Osteocyte (in vitro differentiated cells): ENCODE results near the gene PEPD. TPM values are rescaled to one million over a fixed set of nuclear protein-coding genes. Genes with fewer than 3 reads are reported as not detected.
A peak's percentile ranks its signal among the peaks of the same experiment; 100 is the strongest.

Experiments
- DNase-seq: peaks from one replicate; pipeline ENCODE4 v3.0.0; 2021; ENCODE audit warnings: mixed read lengths; ENCODE audit not compliant: unreplicated experiment; ENCODE audit errors: extremely low spot score
- H3K27ac Mint-ChIP-seq: one replicate; pipeline ENCODE4 v1.8.0; 2021; ENCODE audit warnings: mild to moderate bottlenecking, mixed read lengths; ENCODE audit not compliant: unreplicated experiment
- H3K27me3 Mint-ChIP-seq: one replicate; pipeline ENCODE4 v1.8.0; 2021; ENCODE audit warnings: mixed read lengths; ENCODE audit not compliant: unreplicated experiment
- H3K36me3 Mint-ChIP-seq: one replicate; pipeline ENCODE4 v1.8.0; 2021; ENCODE audit warnings: mixed read lengths; ENCODE audit not compliant: unreplicated experiment
- H3K4me1 Mint-ChIP-seq: one replicate; pipeline ENCODE4 v1.8.0; 2021; ENCODE audit warnings: mixed read lengths; ENCODE audit not compliant: unreplicated experiment
- H3K4me3 Mint-ChIP-seq: one replicate; pipeline ENCODE4 v1.8.0; 2021; ENCODE audit warnings: mild to moderate bottlenecking, moderate library complexity, mixed read lengths; ENCODE audit not compliant: unreplicated experiment
- H3K9me3 Mint-ChIP-seq: one replicate; pipeline ENCODE4 v1.8.0; 2021; ENCODE audit warnings: mixed read lengths; ENCODE audit not compliant: unreplicated experiment
- total RNA-seq: library from RNA; stranded (reverse); gene quantifications from 2 replicates; pipeline ENCODE4 v1.2.1, GENCODE V29; 2021
- TF ChIP-seq, protein P1 (sequence below): fragments of 200-600 bp; sonication (generic); IDR thresholded peaks from 2 replicates; pipeline ENCODE4 v1.5.0; 2021; ENCODE audit warnings: antibody characterized with exemption, mild to moderate bottlenecking, moderate library complexity

PEPD gene
- total RNA-seq, 1 donor from 2014 or later = 106 TPM

DNA sequence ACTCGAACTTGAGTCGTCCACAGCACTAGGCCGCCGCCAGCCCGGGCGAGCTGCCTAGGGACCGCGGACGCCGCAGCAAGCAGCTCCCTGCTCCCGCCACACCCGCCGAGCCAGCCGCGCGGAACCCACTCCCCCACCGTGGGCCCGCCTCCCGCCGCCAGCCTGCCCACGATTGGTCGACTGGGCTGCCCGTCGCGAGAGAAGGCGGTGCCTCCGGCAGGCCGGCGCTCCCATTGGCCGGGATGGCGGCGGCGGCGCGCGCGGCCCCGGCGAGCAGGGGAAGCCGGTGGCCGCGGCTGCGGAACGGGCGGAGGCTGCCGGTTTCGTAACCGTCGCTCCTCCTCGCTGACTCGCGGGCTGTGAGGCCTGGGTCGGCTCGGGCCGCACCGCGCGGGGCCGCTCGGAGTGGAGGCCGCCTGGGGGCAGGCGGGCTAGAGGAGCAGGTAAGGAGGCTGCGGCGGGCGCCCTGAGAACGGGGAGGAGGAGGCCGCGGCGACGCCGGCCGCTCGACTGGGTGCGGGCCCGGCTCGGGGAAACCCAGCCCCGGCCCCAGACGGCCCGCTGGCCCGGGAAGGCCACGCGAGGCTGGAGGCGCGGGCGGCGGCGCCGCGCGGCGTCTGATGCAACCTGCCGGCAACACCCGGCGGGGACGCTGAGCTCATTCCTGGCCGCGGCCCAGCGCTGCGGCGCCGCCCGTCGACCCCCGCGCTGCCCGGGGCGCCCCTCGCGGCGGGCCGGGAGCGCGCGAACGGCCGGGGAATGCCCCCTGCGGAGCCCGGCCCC, 147.9 kb downstream of the PEPD start, which contains the start of gene CEBPG:
Gene CEBPG (plus strand): TSS at position 257 of the 783 bp plus-strand sequence. CDS start 5,531 bp downstream, outside the sequence.
- no peaks in the 10 kb centered on the region for H3K9me3 Mint-ChIP-seq
- peaks cover 49% of the 10 kb centered on the region for H3K4me1 Mint-ChIP-seq
- H3K36me3 Mint-ChIP-seq = peaks cover 3% of the 10 kb centered on the region
- TF ChIP-seq, protein P1, sequence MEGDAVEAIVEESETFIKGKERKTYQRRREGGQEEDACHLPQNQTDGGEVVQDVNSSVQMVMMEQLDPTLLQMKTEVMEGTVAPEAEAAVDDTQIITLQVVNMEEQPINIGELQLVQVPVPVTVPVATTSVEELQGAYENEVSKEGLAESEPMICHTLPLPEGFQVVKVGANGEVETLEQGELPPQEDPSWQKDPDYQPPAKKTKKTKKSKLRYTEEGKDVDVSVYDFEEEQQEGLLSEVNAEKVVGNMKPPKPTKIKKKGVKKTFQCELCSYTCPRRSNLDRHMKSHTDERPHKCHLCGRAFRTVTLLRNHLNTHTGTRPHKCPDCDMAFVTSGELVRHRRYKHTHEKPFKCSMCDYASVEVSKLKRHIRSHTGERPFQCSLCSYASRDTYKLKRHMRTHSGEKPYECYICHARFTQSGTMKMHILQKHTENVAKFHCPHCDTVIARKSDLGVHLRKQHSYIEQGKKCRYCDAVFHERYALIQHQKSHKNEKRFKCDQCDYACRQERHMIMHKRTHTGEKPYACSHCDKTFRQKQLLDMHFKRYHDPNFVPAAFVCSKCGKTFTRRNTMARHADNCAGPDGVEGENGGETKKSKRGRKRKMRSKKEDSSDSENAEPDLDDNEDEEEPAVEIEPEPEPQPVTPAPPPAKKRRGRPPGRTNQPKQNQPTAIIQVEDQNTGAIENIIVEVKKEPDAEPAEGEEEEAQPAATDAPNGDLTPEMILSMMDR = no peak
- peak; percentile 99 for DNase-seq
- H3K27me3 Mint-ChIP-seq = peaks cover 2% of the 10 kb centered on the region
- H3K27ac Mint-ChIP-seq = peak within 1 kb of the TSS; percentile 95
- H3K4me3 Mint-ChIP-seq = peak within 1 kb of the TSS; percentile 92

DNA sequence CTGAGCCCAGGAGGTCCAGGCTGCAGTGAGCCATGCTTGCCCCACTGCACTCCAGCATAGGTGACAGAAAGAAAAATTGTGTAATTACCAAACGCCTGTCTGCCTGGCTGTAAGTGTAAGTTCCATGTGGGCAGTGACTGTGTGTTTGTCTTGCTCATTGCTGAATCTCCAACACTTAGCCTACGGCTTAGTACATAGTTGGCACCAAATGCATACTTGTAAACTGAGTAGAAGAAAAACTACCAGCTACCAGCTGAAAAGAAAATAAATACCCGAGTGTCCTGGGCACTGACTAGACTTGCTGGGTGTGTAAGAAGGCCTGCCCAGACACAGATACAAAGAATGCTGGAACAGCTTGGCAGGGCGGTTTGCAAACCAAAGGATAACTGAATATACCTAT, 150.8 kb downstream of the PEPD start:
- H3K9me3 Mint-ChIP-seq = no peaks in the 10 kb centered on the region
- peaks cover 20% of the 10 kb centered on the region for H3K4me1 Mint-ChIP-seq
- H3K27me3 Mint-ChIP-seq = peaks cover 16% of the 10 kb centered on the region
- H3K27ac Mint-ChIP-seq = no peak overlapping the region
- peaks cover under 1% of the 10 kb centered on the region for H3K36me3 Mint-ChIP-seq
- TF ChIP-seq, protein P1 = no peak
- DNase-seq = no peak
- H3K4me3 Mint-ChIP-seq = no peak overlapping the region

DNA sequence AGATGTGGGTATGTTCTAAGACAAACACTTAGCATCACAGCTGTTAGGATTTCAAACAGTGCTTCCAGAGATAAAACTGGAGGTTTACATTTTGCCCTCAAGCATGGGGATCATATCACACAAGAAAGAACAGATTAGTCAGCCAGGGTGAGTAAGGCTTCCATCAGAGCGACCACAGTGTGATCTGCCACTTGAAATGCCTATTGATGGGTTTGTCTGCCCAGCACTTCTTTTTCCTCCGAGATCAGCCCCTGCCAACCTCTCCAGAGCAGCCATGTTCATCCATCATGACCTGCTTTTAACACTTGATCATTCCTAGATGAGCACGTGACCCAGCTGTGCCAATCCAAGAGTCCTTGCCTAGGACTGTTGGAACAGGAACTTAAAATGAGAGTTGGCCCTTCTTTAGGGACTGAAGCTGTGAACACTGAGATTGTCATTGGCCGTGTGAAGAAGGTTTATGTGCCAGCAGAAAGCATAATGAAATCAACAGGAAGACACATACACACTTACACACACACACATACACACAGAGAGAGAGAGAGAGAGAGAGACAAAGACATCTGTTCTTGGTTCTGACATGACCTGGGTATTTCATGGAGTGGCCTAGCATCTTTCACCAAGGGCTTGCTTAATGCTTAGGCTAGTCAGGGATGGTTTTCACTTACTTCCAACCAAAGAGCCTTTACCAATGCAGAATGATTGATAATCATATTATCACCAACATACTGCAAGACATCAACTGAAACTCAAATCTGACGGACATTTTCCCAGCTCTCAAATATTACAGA, 153.3 kb downstream of the PEPD start:
- TF ChIP-seq, protein P1 = no peak
- no peak overlapping the region for H3K4me3 Mint-ChIP-seq
- no peaks in the 10 kb centered on the region for H3K36me3 Mint-ChIP-seq
- no peak for DNase-seq
- no peak overlapping the region for H3K27ac Mint-ChIP-seq
- peaks cover 5% of the 10 kb centered on the region for H3K4me1 Mint-ChIP-seq
- peaks cover 30% of the 10 kb centered on the region for H3K27me3 Mint-ChIP-seq
- no peaks in the 10 kb centered on the region for H3K9me3 Mint-ChIP-seq

DNA sequence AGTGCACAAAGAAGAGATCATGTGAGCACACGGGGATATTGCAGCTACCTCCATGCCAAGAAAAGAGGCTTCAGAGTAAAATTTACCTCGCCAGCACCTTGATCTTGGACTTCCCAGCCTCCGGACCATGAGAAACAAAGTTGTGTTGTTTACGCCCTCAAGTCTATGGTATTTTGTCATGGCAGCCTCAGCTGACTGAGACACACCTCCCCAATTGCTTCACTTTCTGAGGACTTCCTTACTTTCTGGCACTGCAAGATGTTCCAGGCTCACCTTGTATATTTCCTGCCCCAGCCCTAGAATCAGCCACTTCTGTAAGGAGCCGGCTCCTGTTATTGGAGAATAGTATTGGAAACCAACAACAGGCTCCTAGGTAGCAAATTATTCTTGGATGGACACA, 154.7 kb downstream of the PEPD start:
- Mint-ChIP-seq H3K4me1 (no peaks in the 10 kb centered on the region), H3K9me3 (no peaks in the 10 kb centered on the region), H3K4me3 (no peak overlapping the region), H3K36me3 (no peaks in the 10 kb centered on the region), H3K27ac (no peak overlapping the region), H3K27me3 (peaks cover 36% of the 10 kb centered on the region)
- DNase-seq = no peak
- TF ChIP-seq, protein P1 = no peak

DNA sequence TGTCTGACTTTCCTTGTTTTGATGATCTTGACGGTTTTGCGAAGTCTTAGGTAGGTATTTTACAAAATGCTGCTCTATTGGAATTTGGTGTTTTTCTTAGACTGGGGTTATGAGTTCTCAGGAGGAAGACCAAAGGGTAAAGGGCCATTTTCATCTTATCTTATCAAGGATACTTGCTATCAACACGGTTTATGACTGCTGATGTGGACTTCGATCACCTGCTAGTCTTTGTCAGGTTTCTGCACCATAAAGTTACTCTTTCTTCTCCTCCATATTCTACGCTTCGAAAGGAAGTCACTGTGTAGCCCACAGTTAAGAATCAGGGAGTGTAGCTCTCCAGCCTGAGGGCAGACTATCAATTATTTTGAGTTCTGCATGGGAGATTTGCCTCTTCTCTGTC, 155.5 kb downstream of the PEPD start:
- Mint-ChIP-seq H3K4me1 (no peaks in the 10 kb centered on the region), H3K27me3 (peaks cover 37% of the 10 kb centered on the region), H3K4me3 (no peak overlapping the region), H3K27ac (no peak overlapping the region), H3K9me3 (no peaks in the 10 kb centered on the region), H3K36me3 (no peaks in the 10 kb centered on the region)
- TF ChIP-seq, protein P1 = no peak
- no peak for DNase-seq
